HAP-1 (cell line): ENCODE measurements around the gene CTCF.

Experiments used
- DNase-seq, 2 experiments: peaks; one replicate each; pipeline ENCODE4 v3.0.0-alpha.2; 2016 to 2020; ENCODE audit warnings: low spot score in 2 of 2
- H3K27me3 ChIP-seq: fragments of 250-450 bp; sonication (Bioruptor Pico); 2 replicates; pipeline ENCODE4 v1.5.1; 2020; ENCODE audit warnings: low read depth, mild to moderate bottlenecking, moderate library complexity
- H3K36me3 ChIP-seq: fragments of 250-450 bp; sonication (Bioruptor Pico); replicated peaks from 2 replicates; pipeline ENCODE4 v1.5.1; 2020; ENCODE audit warnings: mild to moderate bottlenecking
- H3K4me1 ChIP-seq: fragments of 250-450 bp; sonication (Bioruptor Pico); 2 replicates; pipeline ENCODE4 v1.5.1; 2020; ENCODE audit warnings: mild to moderate bottlenecking
- H3K4me3 ChIP-seq: fragments of 250-450 bp; sonication (Bioruptor Pico); 2 replicates; pipeline ENCODE4 v1.5.1; 2020; ENCODE audit warnings: mild to moderate bottlenecking, moderate library complexity
- H3K9me3 ChIP-seq: fragments of 250-450 bp; sonication (Bioruptor Pico); 2 replicates; pipeline ENCODE4 v1.5.1; 2020; ENCODE audit warnings: mild to moderate bottlenecking, moderate library complexity
- in situ Hi-C: fragments of 300-500 bp; cut with MboI; formaldehyde crosslinking; loops from 3 replicates; pipeline ENCODE4 v1.14.3; 2020; ENCODE audit warnings: low sequenced_read_pairs, inconsistent platforms, mixed read lengths

CTCF gene

DNA sequence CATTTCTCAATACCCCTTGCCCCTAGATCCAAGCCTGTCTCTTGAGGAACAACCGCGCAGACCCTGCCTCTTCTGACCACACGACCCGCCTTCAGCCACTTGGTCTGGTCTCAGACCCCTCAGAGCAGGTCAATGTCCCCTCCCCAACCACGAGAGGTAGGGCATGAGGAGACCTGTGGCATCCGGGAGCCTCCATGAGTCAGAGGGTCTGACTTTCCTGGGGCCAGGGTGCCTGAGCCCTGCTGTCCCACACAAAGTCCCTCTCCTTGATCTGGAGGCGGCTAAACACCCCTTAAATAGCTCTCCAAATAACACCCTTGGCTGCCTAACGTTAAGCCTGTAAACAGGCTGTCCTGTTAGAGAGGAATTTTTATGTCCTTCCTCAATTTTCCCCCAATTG lies 87.7 kb downstream of the CTCF start:
- H3K27me3 ChIP-seq, result no peaks in the 10 kb centered on the region
- no peak overlapping the region for H3K4me3 ChIP-seq
- in situ Hi-C loops, result no loop called here
- peaks cover 3% of the 10 kb centered on the region; the same call in 1 of the 2 replicates for H3K4me1 ChIP-seq
- H3K9me3 ChIP-seq, result no peaks in the 10 kb centered on the region
- H3K36me3 ChIP-seq, result peaks cover 13% of the 10 kb centered on the region
- peak in 1 of 2 experiments; percentile 4 for DNase-seq

DNA sequence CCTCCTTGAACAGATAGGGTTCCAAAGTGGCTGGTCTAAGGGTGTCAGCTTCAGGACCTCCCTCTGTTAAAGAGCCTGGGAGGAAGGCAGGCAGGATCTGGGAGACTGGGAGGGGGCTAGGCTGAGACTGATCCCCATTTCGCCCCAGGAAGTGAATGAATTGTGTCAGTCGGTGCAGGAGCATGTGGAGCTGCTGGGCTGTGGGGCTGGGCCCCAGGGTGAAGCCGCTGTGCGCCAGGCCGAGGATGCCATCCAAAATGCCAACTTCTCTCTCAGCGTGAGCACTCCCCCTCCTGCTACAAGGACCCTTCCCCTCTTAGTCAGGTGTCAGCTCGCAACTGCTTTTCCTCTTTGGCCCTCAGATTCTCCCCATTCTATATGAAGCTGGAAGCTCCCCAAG lies 88.7 kb downstream of the CTCF start:
- no peaks in the 10 kb centered on the region for H3K27me3 ChIP-seq
- H3K36me3 ChIP-seq, result peaks cover 16% of the 10 kb centered on the region
- no peak for DNase-seq
- no peaks in the 10 kb centered on the region for H3K4me1 ChIP-seq
- H3K4me3 ChIP-seq, result no peak overlapping the region
- no peaks in the 10 kb centered on the region for H3K9me3 ChIP-seq
- in situ Hi-C loops, result no loop called here

DNA sequence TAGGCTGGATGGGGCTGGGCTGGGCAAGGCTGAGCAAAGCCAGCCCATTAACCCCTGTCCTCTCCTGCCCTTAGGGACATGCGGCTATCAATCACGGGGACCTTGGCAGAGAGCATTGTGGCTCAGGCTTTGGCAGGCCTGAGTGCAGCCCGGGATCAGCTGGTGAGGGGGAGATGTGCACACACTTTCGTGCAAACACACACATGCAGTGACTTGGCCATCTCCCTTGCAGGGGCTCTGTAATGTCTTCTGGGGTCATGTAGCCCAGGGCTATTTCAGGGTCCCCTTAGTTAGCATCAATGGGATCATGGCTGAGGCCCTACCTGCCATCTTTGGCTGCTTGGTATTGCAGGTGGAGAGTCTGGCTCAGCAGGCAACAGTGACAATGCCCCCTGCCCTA lies 89.5 kb downstream of the CTCF start:
- in situ Hi-C loops, result no loop called here
- DNase-seq, result no peak
- H3K4me1 ChIP-seq, result no peaks in the 10 kb centered on the region
- H3K27me3 ChIP-seq, result no peaks in the 10 kb centered on the region
- no peak overlapping the region for H3K4me3 ChIP-seq
- peaks cover 24% of the 10 kb centered on the region for H3K36me3 ChIP-seq
- H3K9me3 ChIP-seq, result no peaks in the 10 kb centered on the region

DNA sequence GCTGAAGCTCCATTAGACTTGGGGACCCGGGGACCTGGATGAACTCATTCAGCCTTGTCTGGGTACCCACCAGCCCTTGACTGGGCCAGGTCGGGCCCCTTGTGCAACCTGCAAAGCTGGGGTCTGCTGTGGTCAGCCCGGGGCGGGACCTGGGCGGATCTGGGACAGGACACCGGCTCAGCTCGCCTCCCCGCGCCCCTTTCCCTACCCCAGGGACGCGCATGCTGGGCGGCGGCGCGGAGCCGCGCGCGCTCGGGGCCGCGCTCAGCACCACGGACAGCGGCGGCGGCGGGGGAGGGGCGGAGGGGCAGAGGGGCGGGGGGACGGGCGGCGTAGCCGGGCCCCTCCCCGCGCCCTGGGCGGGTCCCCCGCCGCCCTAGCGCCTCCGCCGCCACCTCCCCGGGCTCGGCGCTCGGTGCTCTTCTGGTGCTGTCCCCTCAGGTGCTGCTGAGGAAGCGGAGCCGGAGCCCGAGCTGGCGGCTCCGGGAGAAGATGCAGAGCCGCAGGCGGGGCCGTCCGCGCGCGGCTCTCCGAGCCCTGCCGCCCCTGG lies 90.3 kb downstream of the CTCF start:
- H3K36me3 ChIP-seq, result peaks cover 29% of the 10 kb centered on the region
- no peak for DNase-seq
- in situ Hi-C loops, result no loop called here
- no peak overlapping the region for H3K4me3 ChIP-seq
- H3K9me3 ChIP-seq, result no peaks in the 10 kb centered on the region
- H3K4me1 ChIP-seq, result no peaks in the 10 kb centered on the region
- H3K27me3 ChIP-seq, result no peaks in the 10 kb centered on the region

DNA sequence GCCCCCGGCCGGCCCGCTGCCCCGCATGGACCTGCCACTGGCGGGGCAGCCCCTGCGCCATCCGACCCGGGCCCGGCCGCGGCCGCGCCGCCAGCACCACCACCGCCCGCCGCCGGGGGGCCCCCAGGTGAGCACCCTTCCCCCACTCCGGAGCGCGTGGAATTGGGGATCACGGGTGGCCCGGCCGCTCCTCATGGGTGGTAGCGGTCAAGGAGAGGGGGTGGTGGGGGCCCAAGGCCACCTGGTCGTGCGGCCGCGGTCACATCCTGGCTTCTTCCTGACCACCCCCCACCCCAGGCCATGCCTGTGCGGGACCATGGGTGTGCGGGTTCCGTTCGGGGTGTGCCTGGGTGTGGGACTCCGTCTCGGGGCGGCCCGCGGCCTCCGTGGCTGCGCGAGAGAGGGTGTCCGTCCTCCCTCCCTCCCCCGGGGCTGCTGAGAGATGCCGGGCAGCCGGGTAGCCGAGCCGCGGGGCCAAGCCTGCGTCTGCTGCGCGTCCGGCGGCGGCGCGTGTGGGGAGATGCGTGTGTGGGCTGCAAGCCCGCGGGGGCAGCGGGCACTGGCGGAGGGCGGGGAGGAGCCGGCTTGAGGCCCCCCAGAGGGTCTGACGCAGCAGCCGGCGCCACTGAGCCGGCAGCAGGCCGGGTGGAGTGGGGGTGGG lies 90.9 kb downstream of the CTCF start:
- H3K9me3 ChIP-seq, result no peaks in the 10 kb centered on the region
- no peak overlapping the region for H3K4me3 ChIP-seq
- no peaks in the 10 kb centered on the region for H3K4me1 ChIP-seq
- in situ Hi-C loops, result no loop called here
- DNase-seq, result no peak
- no peaks in the 10 kb centered on the region for H3K27me3 ChIP-seq
- H3K36me3 ChIP-seq, result peaks cover 35% of the 10 kb centered on the region

DNA sequence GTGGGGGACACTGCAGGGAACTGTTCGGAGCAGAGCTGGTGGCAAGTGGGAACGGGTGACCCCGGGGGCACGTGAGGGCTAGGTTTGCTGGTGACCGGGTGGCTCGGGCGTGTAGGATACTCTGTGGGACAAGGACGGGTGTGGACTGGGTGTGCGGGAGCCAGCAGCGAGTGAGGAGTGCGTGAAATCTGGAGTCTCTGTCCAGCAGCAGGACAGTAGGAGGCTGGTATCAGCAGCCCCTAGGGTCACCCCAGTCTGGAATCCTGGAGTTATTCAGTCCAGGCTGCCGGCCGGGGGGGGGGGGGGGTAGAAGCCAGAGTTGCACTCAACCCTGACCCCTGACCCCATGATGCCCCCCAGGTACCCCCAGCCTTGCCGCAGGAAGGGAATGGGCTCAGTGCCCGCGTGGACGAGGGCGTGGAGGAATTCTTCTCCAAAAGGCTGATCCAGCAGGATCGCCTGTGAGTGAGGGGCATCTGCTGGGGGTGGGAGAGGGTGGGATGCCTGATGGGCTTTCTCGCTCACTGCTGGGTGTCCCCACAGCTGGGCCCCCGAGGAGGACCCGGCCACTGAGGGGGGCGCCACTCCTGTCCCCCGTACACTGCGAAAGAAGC lies 91.6 kb downstream of the CTCF start:
- no peak for DNase-seq
- in situ Hi-C loops, result no loop called here
- no peaks in the 10 kb centered on the region for H3K27me3 ChIP-seq
- no peaks in the 10 kb centered on the region for H3K9me3 ChIP-seq
- peaks cover under 1% of the 10 kb centered on the region for H3K4me1 ChIP-seq
- no peak overlapping the region for H3K4me3 ChIP-seq
- peaks cover 42% of the 10 kb centered on the region for H3K36me3 ChIP-seq

DNA sequence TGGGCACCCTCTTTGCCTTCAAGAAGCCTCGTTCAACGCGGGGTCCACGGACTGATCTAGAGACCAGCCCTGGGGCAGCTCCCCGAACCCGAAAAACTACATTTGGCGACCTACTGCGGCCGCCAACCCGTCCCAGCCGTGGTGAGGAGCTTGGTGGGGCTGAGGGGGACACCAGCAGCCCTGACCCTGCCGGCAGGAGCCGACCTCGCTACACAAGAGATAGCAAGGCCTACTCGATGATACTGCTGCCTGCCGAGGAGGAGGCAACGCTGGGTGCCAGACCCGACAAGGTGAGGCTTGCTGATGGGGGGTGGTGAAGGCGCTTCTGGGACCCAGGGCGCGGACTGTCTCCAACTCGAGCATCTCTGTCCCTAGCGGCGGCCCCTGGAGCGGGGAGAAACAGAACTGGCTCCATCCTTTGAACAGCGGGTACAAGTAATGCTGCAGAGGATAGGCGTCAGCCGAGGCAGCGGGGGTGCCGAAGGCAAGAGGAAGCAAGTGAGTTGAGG lies 92.1 kb downstream of the CTCF start:
- in situ Hi-C loops, result no loop called here
- Histone ChIP-seq H3K36me3 (peaks cover 43% of the 10 kb centered on the region), H3K4me1 (peaks cover 4% of the 10 kb centered on the region), H3K9me3 (no peaks in the 10 kb centered on the region), H3K4me3 (no peak overlapping the region), H3K27me3 (no peaks in the 10 kb centered on the region)
- DNase-seq, result no peak

DNA sequence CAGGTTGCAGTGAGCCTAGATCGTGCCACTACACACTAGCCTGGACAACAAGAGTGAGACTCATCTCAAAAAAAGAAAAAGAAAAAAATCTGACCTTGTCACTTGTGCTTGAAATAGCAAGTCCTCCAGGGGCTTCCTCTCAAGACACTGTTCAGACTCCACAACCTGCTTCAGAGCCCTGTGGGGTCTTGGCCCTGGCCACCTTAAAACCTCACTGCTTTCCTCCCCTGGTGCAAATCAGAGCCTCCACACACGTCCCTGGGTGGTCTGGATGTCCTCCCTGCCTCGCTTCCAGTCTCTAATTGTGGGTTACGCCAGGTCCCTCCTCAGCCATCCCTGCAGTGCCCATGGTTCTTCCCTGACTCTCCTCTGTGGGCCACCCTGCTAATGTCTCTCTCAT lies 93.0 kb downstream of the CTCF start:
- peaks cover 41% of the 10 kb centered on the region for H3K36me3 ChIP-seq

DNA sequence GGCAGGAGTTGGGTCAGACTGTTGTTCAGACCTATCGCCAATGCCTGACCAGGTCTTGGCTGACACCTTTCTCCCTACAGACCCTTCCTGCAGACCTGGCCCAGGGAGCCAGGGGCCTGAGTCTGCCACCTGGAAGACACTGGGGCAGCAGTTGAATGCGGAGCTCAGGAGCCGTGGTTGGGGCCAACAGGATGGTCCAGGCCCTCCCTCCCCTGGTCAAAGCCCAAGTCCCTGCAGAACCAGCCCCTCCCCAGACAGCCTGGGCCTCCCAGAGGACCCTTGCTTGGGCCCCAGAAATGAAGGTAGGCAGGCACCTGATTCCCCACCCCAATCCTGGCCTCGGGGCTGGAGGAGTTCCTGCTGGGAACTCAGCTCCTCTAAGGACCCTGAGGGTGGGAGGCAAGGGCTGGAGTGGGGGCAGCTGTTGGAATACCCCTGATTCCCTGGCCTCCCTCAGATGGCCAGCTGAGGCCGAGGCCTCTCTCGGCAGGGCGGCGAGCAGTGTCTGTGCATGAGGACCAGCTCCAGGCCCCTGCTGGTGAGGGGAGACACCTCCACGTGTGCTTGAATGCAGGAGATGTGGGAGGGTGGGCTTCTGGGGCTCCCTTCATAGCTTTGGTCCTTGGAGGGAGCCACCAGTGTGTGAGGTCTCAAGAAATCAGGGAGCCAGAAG lies 94.2 kb downstream of the CTCF start:
- Histone ChIP-seq H3K9me3 (no peaks in the 10 kb centered on the region), H3K4me1 (peaks cover 4% of the 10 kb centered on the region), H3K27me3 (no peaks in the 10 kb centered on the region), H3K36me3 (peaks cover 43% of the 10 kb centered on the region), H3K4me3 (no peak overlapping the region)
- no peak for DNase-seq
- in situ Hi-C loops, result no loop called here

More for the DNA sequence above, 93.0 kb downstream of the CTCF start:
- no peak for DNase-seq
- no peak overlapping the region for H3K4me3 ChIP-seq
- H3K9me3 ChIP-seq, result no peaks in the 10 kb centered on the region
- H3K4me1 ChIP-seq, result peaks cover 4% of the 10 kb centered on the region
- no peaks in the 10 kb centered on the region for H3K27me3 ChIP-seq
- in situ Hi-C loops, result no loop called here

DNA sequence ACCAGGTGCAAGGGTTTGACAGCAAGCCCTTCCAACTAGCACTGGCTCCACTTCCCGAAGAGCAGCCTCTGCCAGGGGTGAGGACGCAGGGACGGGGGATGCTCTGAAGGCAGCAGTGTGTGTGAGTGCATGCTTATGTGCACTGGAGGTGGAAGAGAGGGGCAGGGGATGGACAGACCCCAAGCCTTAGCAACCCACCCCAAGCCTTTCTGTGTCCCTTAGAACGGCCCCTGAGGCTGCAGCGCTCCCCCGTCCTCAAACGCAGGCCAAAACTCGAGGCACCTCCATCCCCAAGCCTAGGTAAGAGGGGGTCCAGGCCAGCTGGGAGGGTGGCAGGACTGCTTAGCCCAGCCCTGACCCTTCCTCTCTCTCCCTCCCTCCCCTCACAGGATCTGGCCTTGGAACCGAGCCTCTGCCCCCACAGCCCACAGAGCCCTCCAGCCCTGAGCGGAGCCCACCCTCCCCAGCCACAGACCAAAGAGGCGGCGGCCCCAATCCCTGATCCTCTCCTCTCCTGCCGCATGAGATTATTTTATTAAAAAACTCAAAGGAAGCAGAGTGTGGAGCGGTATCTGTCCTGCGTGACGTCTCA lies 94.8 kb downstream of the CTCF start:
- Histone ChIP-seq H3K4me1 (peaks cover 4% of the 10 kb centered on the region), H3K36me3 (peaks cover 43% of the 10 kb centered on the region), H3K4me3 (no peak overlapping the region), H3K27me3 (no peaks in the 10 kb centered on the region), H3K9me3 (no peaks in the 10 kb centered on the region)
- in situ Hi-C loops, result no loop called here
- no peak for DNase-seq

DNA sequence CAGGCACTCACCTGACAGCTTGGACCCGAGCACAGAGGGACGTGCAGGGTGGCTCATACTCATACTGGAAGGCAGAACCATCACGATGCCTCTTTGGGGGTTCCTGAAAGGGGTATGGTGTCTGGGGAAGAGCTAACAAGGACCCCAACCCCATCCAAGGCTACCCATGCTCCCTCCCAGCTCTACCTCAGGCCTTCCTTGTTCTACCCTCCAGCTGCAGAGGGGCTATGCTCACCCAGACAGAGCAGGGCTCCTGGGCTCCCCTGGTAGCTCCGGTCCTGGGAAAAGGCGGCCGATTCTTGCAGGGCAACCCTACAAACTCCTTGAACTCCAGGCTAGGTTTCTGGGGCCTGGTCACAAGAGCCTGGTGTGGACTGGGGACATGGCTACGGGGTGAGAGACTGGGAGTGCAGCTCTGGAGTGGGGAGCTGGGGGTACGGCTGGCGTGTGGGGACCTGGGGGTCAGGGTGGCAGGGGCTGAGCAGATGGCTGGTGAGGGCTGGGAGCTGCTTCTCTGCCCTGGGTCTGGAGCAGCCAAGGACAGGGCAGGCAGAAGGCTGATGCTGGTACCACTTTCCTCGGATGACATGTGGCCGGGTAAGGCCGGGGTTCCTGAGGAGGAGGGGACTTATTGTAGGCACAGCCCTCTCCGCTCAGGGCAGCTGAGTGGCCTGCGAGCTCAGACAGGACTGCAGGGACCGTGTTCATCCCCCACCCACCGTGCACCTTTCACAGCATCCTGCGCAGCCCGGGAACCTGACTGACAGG lies 95.6 kb downstream of the CTCF start:
- peaks cover 40% of the 10 kb centered on the region for H3K36me3 ChIP-seq
- in situ Hi-C loops, result no loop called here
- H3K4me1 ChIP-seq, result peaks cover 4% of the 10 kb centered on the region
- H3K9me3 ChIP-seq, result no peaks in the 10 kb centered on the region
- no peak for DNase-seq
- no peak overlapping the region for H3K4me3 ChIP-seq
- H3K27me3 ChIP-seq, result no peaks in the 10 kb centered on the region

DNA sequence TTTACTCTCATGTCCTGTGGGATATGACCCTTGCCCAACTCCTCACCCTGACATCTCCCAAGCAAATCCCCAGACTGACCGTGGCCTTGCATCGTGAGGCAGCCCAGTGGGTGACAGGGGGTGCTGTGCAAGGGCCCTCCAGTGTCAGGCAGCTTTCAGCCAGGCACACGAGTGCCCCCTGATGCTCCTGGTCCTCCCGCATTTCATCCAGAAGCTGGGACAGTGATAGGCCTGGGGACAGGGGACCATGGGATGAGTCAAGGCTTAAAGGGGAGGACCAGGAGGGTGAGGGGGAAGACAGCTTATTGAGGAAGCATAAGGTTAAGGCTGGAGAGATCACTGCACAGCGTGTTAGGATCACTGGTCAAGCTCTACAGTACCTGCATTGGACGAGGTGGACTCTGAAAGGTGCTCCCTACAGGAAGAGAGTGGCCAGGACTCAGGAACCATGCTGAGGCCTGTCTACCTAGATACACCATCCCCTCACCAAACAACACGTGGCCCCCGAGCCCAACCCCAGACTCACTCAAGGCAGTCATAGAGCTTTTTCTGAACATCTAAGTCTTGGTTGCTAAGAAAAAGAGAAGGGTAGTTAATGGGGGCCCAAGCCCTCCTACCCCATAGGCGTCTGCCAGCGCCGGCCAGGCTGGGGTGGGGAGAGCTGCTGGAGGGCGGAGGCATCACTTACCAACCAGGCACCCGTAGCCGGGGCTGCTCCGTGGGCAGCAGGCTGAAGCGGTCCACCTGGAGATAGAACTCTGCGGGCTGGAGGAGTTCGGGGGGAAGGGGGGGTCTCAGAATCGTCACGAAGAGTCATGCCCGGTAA lies 96.7 kb downstream of the CTCF start:
- H3K27me3 ChIP-seq, result no peaks in the 10 kb centered on the region
- H3K9me3 ChIP-seq, result no peaks in the 10 kb centered on the region
- peaks cover 4% of the 10 kb centered on the region for H3K4me1 ChIP-seq
- no peak for DNase-seq
- H3K4me3 ChIP-seq, result peak overlapping the region; percentile 99
- in situ Hi-C loops, result no loop called here
- peaks cover 46% of the 10 kb centered on the region for H3K36me3 ChIP-seq
